Measurements from ENCODE around the gene IRF1. TPM values are rescaled to one million over a fixed set of nuclear protein-coding genes. Genes with fewer than 3 reads are reported as not detected.

IRF1 gene
- total and polyA plus RNA-seq, 2 of the 8 experiments (the other 6 are each of a cell fraction or from before 2014, with no cell fraction given) = 4.0 to 8.5 TPM

DNA sequence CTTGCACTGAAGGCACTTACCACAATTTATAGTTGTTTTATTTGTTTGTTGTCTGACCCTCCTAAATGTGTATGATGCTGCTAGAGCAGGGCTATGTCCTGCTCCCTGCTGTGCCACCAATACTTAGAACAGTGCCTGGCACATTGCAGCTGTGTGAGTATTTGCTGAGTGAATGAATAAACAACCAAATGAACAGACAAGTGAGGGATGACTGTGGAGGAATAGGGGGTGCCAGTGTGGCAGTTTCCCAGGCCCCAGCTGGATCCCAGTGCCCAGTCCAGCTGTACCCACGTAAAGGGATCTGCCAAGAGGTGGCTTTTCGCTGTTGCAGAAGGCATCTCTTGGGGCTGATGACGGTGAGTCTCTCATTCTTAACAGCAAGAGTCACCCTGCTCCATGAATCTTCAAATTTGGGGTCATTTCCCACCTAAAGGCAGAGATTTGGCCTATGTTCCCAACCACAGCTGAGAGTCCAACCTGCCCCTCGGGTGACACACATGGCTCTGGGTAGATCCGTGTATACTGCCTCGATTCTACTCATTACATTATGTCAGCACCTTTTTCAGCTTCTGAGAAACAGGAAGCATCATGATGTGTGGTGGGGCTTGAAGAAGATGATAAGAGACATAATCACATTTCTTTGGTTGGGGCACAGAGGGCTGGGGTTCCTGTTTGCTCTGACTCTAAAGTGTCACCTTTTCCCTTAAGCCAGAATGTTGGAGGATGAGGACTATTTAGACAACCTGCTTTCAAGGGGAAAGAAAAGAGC is 38.5 kb upstream of the IRF1 start (continued):
- TF ChIP-seq ASH2L (IDR thresholded peaks at IDR 0.05; ENCODE audit: low read length) = no peak
- TF ChIP-seq, protein P1, sequence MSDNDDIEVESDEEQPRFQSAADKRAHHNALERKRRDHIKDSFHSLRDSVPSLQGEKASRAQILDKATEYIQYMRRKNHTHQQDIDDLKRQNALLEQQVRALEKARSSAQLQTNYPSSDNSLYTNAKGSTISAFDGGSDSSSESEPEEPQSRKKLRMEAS (IDR thresholded peaks at IDR 0.05) = no peak
- TF ChIP-seq, protein P2, sequence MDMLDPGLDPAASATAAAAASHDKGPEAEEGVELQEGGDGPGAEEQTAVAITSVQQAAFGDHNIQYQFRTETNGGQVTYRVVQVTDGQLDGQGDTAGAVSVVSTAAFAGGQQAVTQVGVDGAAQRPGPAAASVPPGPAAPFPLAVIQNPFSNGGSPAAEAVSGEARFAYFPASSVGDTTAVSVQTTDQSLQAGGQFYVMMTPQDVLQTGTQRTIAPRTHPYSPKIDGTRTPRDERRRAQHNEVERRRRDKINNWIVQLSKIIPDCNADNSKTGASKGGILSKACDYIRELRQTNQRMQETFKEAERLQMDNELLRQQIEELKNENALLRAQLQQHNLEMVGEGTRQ (IDR thresholded peaks at IDR 0.05; ENCODE audit: low read length) = no peak
- TF ChIP-seq TCF12 (IDR thresholded peaks at IDR 0.05; ENCODE audit: low read depth, low read length) = no peak
- no peak for TF ChIP-seq RBBP5 (IDR thresholded peaks at IDR 0.05; ENCODE audit: borderline replicate concordance, low read depth, low read length)
- TF ChIP-seq KDM5A (IDR thresholded peaks at IDR 0.05; ENCODE audit: low read length) = no peak

Measured in H1 (cell line).